H1 (cell line): ENCODE data around the gene FOXL1. TPM values are rescaled to one million over a fixed set of nuclear protein-coding genes. Genes with fewer than 3 reads are reported as not detected.

Source experiments
- CTCF ChIA-PET: fragments of 300-600 bp; sonication (Branson Sonifier 250); formaldehyde crosslinking; loops from one replicate; lab custom pipeline; 2021; ENCODE audit not compliant: partially characterized antibody; lab: Charles Lee
- POLR2A ChIA-PET: fragments of 300-600 bp; sonication (Branson Sonifier 250); formaldehyde crosslinking; loops from one replicate; lab custom pipeline; 2021; ENCODE audit warnings: inconsistent platforms; ENCODE audit not compliant: partially characterized antibody; lab: Charles Lee
- DNase-seq, 2 experiments: peaks; one replicate each; pipeline versions ENCODE4 v3.0.0 to v3.0.0-alpha.2; 2010 to 2022; ENCODE audit warnings: low spot score in 2 of 2, low read depth in 1 of 2, mixed read lengths in 1 of 2
- FAIRE-seq: peaks from 2 replicates; lab custom pipeline; 2011; peaks lifted over from hg19 to GRCh38; lab: Jason Lieb, UNC
- H2AFZ ChIP-seq: 2 replicates; pipeline ENCODE4 v1.8.1; 2012; ENCODE audit warnings: low read length, inconsistent platforms
- H2AK5ac ChIP-seq: 2 replicates; pipeline ENCODE4 v1.6.1; 2013; ENCODE audit warnings: low read depth, low read length
- H2BK120ac ChIP-seq: replicated peaks from 2 replicates; pipeline ENCODE3; 2013; ENCODE audit warnings: low read depth, low read length, inconsistent platforms
- H2BK12ac ChIP-seq: 2 replicates; pipeline ENCODE4 v1.6.1; 2013; ENCODE audit warnings: low read depth, low read length
- H2BK15ac ChIP-seq: 2 replicates; pipeline ENCODE4 v1.6.1; 2013; ENCODE audit warnings: low read length
- H2BK20ac ChIP-seq: 2 replicates; pipeline ENCODE4 v1.6.1; 2013; ENCODE audit warnings: low read length
- H2BK5ac ChIP-seq: 2 replicates; pipeline ENCODE4 v1.6.1; 2013; ENCODE audit warnings: low read depth, low read length
- H3K14ac ChIP-seq: 2 replicates; pipeline ENCODE4 v1.6.1; 2013; ENCODE audit warnings: inconsistent platforms; ENCODE audit not compliant: insufficient read length
- H3K18ac ChIP-seq: 2 replicates; pipeline ENCODE4 v1.6.1; 2013; ENCODE audit warnings: low read length; ENCODE audit errors: extremely low read depth
- H3K23ac ChIP-seq: 2 replicates; pipeline ENCODE4 v1.6.1; 2013; ENCODE audit warnings: inconsistent platforms; ENCODE audit not compliant: insufficient read length
- H3K23me2 ChIP-seq: 2 replicates; pipeline ENCODE4 v1.6.1; 2013; ENCODE audit warnings: low read depth, low read length
- H3K27ac ChIP-seq: 2 replicates; pipeline ENCODE4 v1.6.1; 2011; ENCODE audit warnings: low read depth, low read length, inconsistent platforms
- H3K27me3 ChIP-seq, 4 experiments: replicated peaks in 1 of 4; 1 replicate in 1 of 4; 2 replicates in 3 of 4; pipeline versions ENCODE4 v1.6.1 to v1.8.1; 2011 to 2013; ENCODE audit warnings: low read length in 3 of 4, mild to moderate bottlenecking in 3 of 4, inconsistent platforms in 2 of 4, mixed read lengths in 2 of 4, moderate library complexity in 1 of 4; ENCODE audit not compliant: control insufficient read depth in 3 of 4, insufficient read depth in 3 of 4; ENCODE audit errors: extremely low read depth in 1 of 4
- H3K36me3 ChIP-seq, 4 experiments: 2 replicates each; pipeline versions ENCODE4 v1.6.1 to v1.8.1; 2011 to 2013; ENCODE audit warnings: mild to moderate bottlenecking in 4 of 4, low read length in 3 of 4, moderate library complexity in 2 of 4, control low read depth in 1 of 4, inconsistent platforms in 1 of 4; ENCODE audit not compliant: insufficient read depth in 4 of 4, control insufficient read depth in 2 of 4
- H3K4ac ChIP-seq: replicated peaks from 2 replicates; pipeline ENCODE3; 2013; ENCODE audit warnings: low read length, low read depth, mixed read lengths, inconsistent platforms; ENCODE audit not compliant: insufficient read length
- H3K4me1 ChIP-seq, 4 experiments: replicated peaks in 1 of 4; 1 replicate in 1 of 4; 2 replicates in 3 of 4; pipeline versions ENCODE4 v1.6.1 to v1.8.1; 2011 to 2013; ENCODE audit warnings: low read length in 3 of 4, inconsistent platforms in 2 of 4, mixed read lengths in 1 of 4; ENCODE audit not compliant: insufficient read depth in 4 of 4, control insufficient read depth in 3 of 4
- H3K4me2 ChIP-seq, 2 experiments: 2 replicates each; pipeline versions ENCODE4 v1.6.1 to v1.8.1; 2011 to 2013; ENCODE audit warnings: low read depth in 2 of 2, low read length in 2 of 2, control low read depth in 1 of 2, inconsistent platforms in 1 of 2, mild to moderate bottlenecking in 1 of 2; ENCODE audit not compliant: insufficient read depth in 1 of 2
- H3K4me3 ChIP-seq, 4 experiments: fragments of 200-600, 300-600 bp in 1 of 4; sonication (generic), shearing (Covaris generic), sonication (Bioruptor Twin) in 1 of 4; 2 replicates each; pipeline versions ENCODE4 v1.5.1 to v1.8.1; 2011 to 2016; ENCODE audit warnings: low read length in 4 of 4, low read depth in 3 of 4, control low read depth in 2 of 4, inconsistent platforms in 2 of 4, mild to moderate bottlenecking in 2 of 4, mixed read lengths in 1 of 4, moderate library complexity in 1 of 4; ENCODE audit not compliant: insufficient read depth in 2 of 4; ENCODE audit errors: extremely low read depth in 1 of 4
- H3K56ac ChIP-seq: replicated peaks from 2 replicates; pipeline ENCODE3; 2013; ENCODE audit warnings: low read depth, mild to moderate bottlenecking, mixed read lengths, low read length, inconsistent platforms; ENCODE audit not compliant: insufficient read length
- H3K79me1 ChIP-seq: 2 replicates; pipeline ENCODE4 v1.6.1; 2013; ENCODE audit warnings: low read depth, low read length, control low read depth
- H3K79me2 ChIP-seq, 2 experiments: 2 replicates each; pipeline versions ENCODE4 v1.6.1 to v1.8.1; 2012 to 2013; ENCODE audit warnings: low read length in 2 of 2, mild to moderate bottlenecking in 2 of 2, inconsistent platforms in 1 of 2; ENCODE audit not compliant: insufficient read depth in 2 of 2, control insufficient read depth in 1 of 2
- H3K9ac ChIP-seq, 4 experiments: replicated peaks in 1 of 4; 1 replicate in 1 of 4; 2 replicates in 3 of 4; pipeline versions ENCODE4 v1.6.1 to v1.8.1; 2011 to 2013; ENCODE audit warnings: low read depth in 3 of 4, low read length in 3 of 4, control low read depth in 2 of 4, mild to moderate bottlenecking in 2 of 4, moderate library complexity in 2 of 4, inconsistent platforms in 1 of 4; ENCODE audit errors: extremely low read depth in 1 of 4
- H3K9me3 ChIP-seq, 2 experiments: 2 replicates each; pipeline versions ENCODE4 v1.6.1 to v1.8.1; 2012 to 2013; ENCODE audit warnings: mild to moderate bottlenecking in 2 of 2, moderate library complexity in 2 of 2, control low read depth in 1 of 2, inconsistent platforms in 1 of 2, low read depth in 1 of 2, low read length in 1 of 2, mixed read lengths in 1 of 2; ENCODE audit not compliant: insufficient read depth in 2 of 2
- H4K20me1 ChIP-seq, 2 experiments: replicated peaks in 1 of 2; 2 replicates each; pipeline versions ENCODE3 to v1.8.1; 2011 to 2013; ENCODE audit warnings: inconsistent platforms in 2 of 2, low read length in 2 of 2, mild to moderate bottlenecking in 1 of 2; ENCODE audit not compliant: insufficient read depth in 2 of 2, control insufficient read depth in 1 of 2
- H4K5ac ChIP-seq: 2 replicates; pipeline ENCODE4 v1.6.1; 2013; ENCODE audit warnings: low read length, low read depth, mixed read lengths, inconsistent platforms; ENCODE audit not compliant: insufficient read length
- H4K8ac ChIP-seq: 2 replicates; pipeline ENCODE4 v1.8.0; 2013; ENCODE audit warnings: mild to moderate bottlenecking, moderate library complexity, low read length, inconsistent platforms; ENCODE audit not compliant: insufficient read depth; ENCODE audit errors: extremely low read depth
- H4K91ac ChIP-seq: replicated peaks from 2 replicates; pipeline ENCODE3; 2013; ENCODE audit warnings: low read length, mixed read lengths, inconsistent platforms; ENCODE audit not compliant: insufficient read length
- BRCA1 ChIP-seq: IDR thresholded peaks from 2 replicates; pipeline ENCODE4 v1.6.1; 2012; ENCODE audit warnings: low read depth, low read length, improper control_type of control experiment
- EP300 ChIP-seq, 2 experiments: IDR thresholded peaks; 1 replicate in 1 of 2; 2 replicates in 1 of 2; pipeline ENCODE4 v1.6.1; 2011 to 2012; ENCODE audit warnings: low read depth in 2 of 2, low read length in 2 of 2, mild to moderate bottlenecking in 2 of 2, borderline replicate concordance in 1 of 2, inconsistent platforms in 1 of 2, moderate library complexity in 1 of 2
- FOSL1 ChIP-seq: IDR thresholded peaks from 2 replicates; pipeline ENCODE4 v1.6.1; 2011; ENCODE audit warnings: mild to moderate bottlenecking, low read depth, low read length, moderate library complexity; ENCODE audit not compliant: insufficient read depth
- KDM1A ChIP-seq: fragments of 200-600, 300-600 bp; sonication (generic); IDR thresholded peaks from 2 replicates; pipeline ENCODE4 v1.7.1; 2016; ENCODE audit warnings: mild to moderate bottlenecking, low read length, borderline replicate concordance
- KDM5A ChIP-seq: fragments of 200-600 bp; IDR thresholded peaks from 2 replicates; pipeline ENCODE4 v1.7.1; 2012; ENCODE audit warnings: mild to moderate bottlenecking, low read length, inconsistent platforms, mixed read lengths
- POU5F1 ChIP-seq: IDR thresholded peaks from 2 replicates; pipeline ENCODE4 v1.6.1; 2011; ENCODE audit warnings: low read depth, mild to moderate bottlenecking, low read length, moderate library complexity
- SIRT6 ChIP-seq: IDR thresholded peaks from one replicate; pipeline ENCODE4 v1.7.1; 2012; ENCODE audit warnings: low read length, inconsistent platforms
- YY1 ChIP-seq: IDR thresholded peaks from 2 replicates; pipeline ENCODE4 v1.6.1; 2011; ENCODE audit warnings: low read depth, mild to moderate bottlenecking, low read length
- ZNF274 ChIP-seq: IDR thresholded peaks from 2 replicates; pipeline ENCODE4 v1.7.0; 2012; ENCODE audit warnings: low read length, borderline replicate concordance; ENCODE audit errors: extremely low read depth
- WGBS, 2 experiments: shearing (Covaris generic) in 1 of 2; methylation state at CpG; one replicate each; pipeline versions ENCODE4 v1.1.6 to v1.1.7; 2013 to 2015; ENCODE audit warnings: low lambda C conversion rate in 2 of 2, mixed read lengths in 2 of 2, inconsistent platforms in 1 of 2, low coverage in 1 of 2, missing lambda C conversion rate in 1 of 2; ENCODE audit not compliant: insufficient replicate concordance in 2 of 2, insufficient coverage in 1 of 2, insufficient read length in 1 of 2; ENCODE audit errors: extremely low coverage in 1 of 2, missing lambda C conversion rate in 1 of 2; 5-methylcytosine and 5-hydroxymethylcytosine counted together
- polyA plus RNA-seq, 7 experiments: library from polyadenylated mRNA; depleted of rRNA in 3 of 7; stranded (reverse) in 5 of 7; unstranded in 2 of 7; fragments of >200 nt in 5 of 7; fragments of 200-250 nt in 2 of 7; gene quantifications; 1 replicate in 5 of 7; 2 replicates in 1 of 7; 4 replicates in 1 of 7; pipeline versions ENCODE4 v1.2.1 to v1.2.3, GENCODE V29; 2011 to 2013; ENCODE audit warnings: missing spikeins in 2 of 7, mixed read lengths in 2 of 7
- total RNA-seq: library from RNA; stranded (reverse); fragmentation: NEBNext Ultra II Directional; extraction: Animal tissue kit (Norgen Biotek cat#: 25700); gene quantifications from 2 replicates; pipeline ENCODE4 v1.2.1, GENCODE V29; 2021
- TF ChIP-seq, protein P1 (sequence below), 3 experiments: IDR thresholded peaks; 1 replicate in 2 of 3; 2 replicates in 1 of 3; pipeline versions ENCODE4 v1.5.1 to v1.6.1; 2011; ENCODE audit warnings: low read length in 3 of 3, mild to moderate bottlenecking in 3 of 3, inconsistent platforms in 2 of 3, low read depth in 1 of 3, moderate library complexity in 1 of 3; ENCODE audit not compliant: insufficient read depth in 1 of 3; ENCODE audit errors: control extremely low read depth in 1 of 3

The FOXL1 gene
- total and polyA plus RNA-seq, 2 of the 8 experiments (the other 6 are each of a cell fraction or from before 2014, with no cell fraction given) = 0.03 TPM; not detected in 1

DNA sequence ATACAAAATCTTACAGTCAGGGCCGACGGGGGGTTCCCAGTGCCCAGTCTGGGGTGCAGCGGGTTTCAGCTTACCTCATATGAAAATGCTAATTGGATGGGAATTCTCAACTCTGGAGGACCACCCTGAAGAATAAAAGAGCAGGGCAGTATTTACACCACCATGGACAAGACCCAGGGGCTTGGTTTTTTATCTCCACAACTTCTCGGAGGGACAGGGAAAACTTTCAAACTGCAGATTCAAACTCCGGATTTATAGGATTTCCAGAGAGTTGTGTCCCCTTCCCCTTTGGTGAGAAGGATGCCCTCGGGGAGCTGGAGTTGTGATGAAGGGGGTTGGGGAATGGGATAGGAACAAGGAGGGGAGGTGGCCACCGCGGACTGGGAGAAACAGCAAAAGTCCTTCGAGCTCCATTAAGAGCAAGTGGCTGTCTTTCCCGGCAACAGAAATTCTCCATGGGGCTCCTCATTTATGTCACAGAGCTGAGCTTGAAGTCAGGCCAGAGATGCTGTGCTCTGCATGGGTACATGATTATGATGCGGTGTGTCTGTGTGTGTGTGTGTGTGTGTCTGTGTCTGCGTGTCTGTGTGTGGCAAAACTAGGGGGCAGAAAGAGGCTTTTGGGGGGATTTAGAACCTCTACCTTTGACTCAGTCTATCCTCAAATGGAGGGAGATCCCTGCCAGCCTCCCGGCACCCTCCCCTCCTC, 15.7 kb downstream of the FOXL1 start:
- no peak for DNase-seq
- H3K56ac ChIP-seq = no peak overlapping the region
- no peak for FAIRE-seq
- no peaks in the 10 kb centered on the region for H3K79me1 ChIP-seq
- H3K4me3 ChIP-seq = no peak overlapping the region
- no peak overlapping the region for H2BK20ac ChIP-seq
- H3K18ac ChIP-seq = no peak overlapping the region
- H2BK120ac ChIP-seq = no peak overlapping the region
- H3K9me3 ChIP-seq = no peaks in the 10 kb centered on the region
- no peak overlapping the region for H2AK5ac ChIP-seq
- ChIA-PET POLR2A (no interaction called here), CTCF (interaction anchor here (0.6 to 2.6 kb wide), 3 partner anchors 9 to 29 kb away, joined by 3 to 8 read pairs (median 5); no protein-coding TSS in a partner anchor)
- H3K23me2 ChIP-seq = peaks cover 4% of the 10 kb centered on the region; the same call in 1 of the 2 replicates
- H3K14ac ChIP-seq = no peak overlapping the region
- no peaks in the 10 kb centered on the region for H3K36me3 ChIP-seq
- no peak overlapping the region for H3K9ac ChIP-seq
- no peaks in the 10 kb centered on the region; a peak in 1 of 7 replicates for H3K4me1 ChIP-seq
- no peak overlapping the region for H3K4ac ChIP-seq
- no peaks in the 10 kb centered on the region for H3K79me2 ChIP-seq
- H2BK5ac ChIP-seq = no peak overlapping the region
- H2AFZ ChIP-seq = no peak overlapping the region
- H2BK15ac ChIP-seq = no peak overlapping the region
- H4K20me1 ChIP-seq = peaks cover 0 to 2% of the 10 kb centered on the region in 2 experiments
- no peak overlapping the region for H4K5ac ChIP-seq
- no peak overlapping the region for H3K4me2 ChIP-seq
- no peak overlapping the region for H3K23ac ChIP-seq
- 82% methylated on average over 12 of the region's 13 CpGs; no CpG with 5 or more reads in 1 of the 2 experiments for WGBS, 2 experiments
- H2BK12ac ChIP-seq = no peak overlapping the region
- H4K91ac ChIP-seq = no peak overlapping the region
- no peak overlapping the region for H3K27ac ChIP-seq
- no peak overlapping the region for H4K8ac ChIP-seq
- H3K27me3 ChIP-seq = peaks cover 0 to 3% (median under 1%) of the 10 kb centered on the region in 4 experiments; a peak in 4 of 7 replicates
- TF ChIP-seq EP300 (IDR thresholded peaks at IDR 0.05; ENCODE audit: borderline replicate concordance in 1 of 2, low read depth in 2 of 2, low read length in 2 of 2) (no peak), FOSL1 (no peak), BRCA1 (no peak), KDM5A (no peak), KDM1A (no peak), ZNF274 (no peak), YY1 (no peak), POU5F1 (no peak), SIRT6 (no peak)
- TF ChIP-seq, protein P1, sequence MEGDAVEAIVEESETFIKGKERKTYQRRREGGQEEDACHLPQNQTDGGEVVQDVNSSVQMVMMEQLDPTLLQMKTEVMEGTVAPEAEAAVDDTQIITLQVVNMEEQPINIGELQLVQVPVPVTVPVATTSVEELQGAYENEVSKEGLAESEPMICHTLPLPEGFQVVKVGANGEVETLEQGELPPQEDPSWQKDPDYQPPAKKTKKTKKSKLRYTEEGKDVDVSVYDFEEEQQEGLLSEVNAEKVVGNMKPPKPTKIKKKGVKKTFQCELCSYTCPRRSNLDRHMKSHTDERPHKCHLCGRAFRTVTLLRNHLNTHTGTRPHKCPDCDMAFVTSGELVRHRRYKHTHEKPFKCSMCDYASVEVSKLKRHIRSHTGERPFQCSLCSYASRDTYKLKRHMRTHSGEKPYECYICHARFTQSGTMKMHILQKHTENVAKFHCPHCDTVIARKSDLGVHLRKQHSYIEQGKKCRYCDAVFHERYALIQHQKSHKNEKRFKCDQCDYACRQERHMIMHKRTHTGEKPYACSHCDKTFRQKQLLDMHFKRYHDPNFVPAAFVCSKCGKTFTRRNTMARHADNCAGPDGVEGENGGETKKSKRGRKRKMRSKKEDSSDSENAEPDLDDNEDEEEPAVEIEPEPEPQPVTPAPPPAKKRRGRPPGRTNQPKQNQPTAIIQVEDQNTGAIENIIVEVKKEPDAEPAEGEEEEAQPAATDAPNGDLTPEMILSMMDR (IDR thresholded peaks at IDR 0.05; ENCODE audit: control extremely low read depth in 1 of 3, insufficient read depth in 1 of 3, low read depth in 1 of 3, low read length in 3 of 3) = no peak
